Measurements from ENCODE around the gene NOTCH2. TPM values are rescaled to one million over a fixed set of nuclear protein-coding genes. Genes with fewer than 3 reads are reported as not detected.
A peak's percentile ranks its signal among the peaks of the same experiment; 100 is the strongest.

The NOTCH2 gene
- polyA plus RNA-seq, 3 donors: 142 to 169 (median 168) TPM

GRCh38 chr1:119870917-119871596 is 198.4 kb downstream of the NOTCH2 start:
- peak in 10 of 11 donors; percentile 57 to 77 (median 66) for DNase-seq (ENCODE audit: extremely low read depth in 1 of 11, low read depth in 9 of 11, low spot score in 4 of 11)

DNA sequence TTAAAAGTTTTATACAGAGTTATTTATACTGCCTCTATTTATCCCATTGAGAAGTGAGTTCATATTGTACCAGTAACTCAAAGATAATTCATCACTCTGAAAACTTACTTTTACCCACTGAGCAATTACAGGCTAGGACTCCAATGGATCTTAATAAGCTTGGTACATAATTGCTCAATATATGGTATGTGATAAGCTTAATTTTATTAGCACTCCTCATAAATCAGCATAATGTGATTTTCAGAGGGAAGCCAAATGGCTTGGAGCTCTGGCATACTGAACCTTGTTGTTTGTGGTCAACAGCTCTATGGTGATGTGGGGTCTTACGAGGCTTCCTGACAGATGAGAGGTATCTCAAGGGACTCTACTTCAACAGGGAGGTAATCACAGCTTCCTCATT is 199.5 kb downstream of the NOTCH2 start:
- no peak for DNase-seq (ENCODE audit: extremely low read depth in 1 of 11, low read depth in 9 of 11, low spot score in 4 of 11)

GRCh38 chr1:119868176-119868575 is 201.3 kb downstream of the NOTCH2 start:
- DNase-seq (ENCODE audit: extremely low read depth in 1 of 11, low read depth in 9 of 11, low spot score in 4 of 11): no peak

DNA sequence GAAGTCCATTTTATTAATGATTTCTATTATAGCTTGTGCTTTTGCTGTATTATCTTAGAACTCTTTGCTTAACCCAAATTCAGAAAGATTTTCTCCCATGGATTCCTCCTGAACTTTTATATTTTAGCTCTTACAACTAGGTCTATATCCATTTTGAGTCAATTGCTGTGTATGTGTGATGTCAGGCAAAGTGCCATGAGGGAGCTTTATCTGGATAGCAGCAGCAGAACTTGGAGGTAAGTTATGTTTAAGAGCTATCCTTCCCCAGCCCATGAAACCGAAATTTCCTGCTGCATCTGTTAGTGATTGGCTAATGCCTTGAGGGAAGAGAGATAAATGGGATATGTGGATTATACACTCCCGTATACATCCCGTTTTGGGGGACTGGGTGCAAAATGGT is 203.0 kb downstream of the NOTCH2 start:
- no peak for DNase-seq (ENCODE audit: extremely low read depth in 1 of 11, low read depth in 9 of 11, low spot score in 4 of 11)

GRCh38 chr1:119865627-119866026 is 203.8 kb downstream of the NOTCH2 start:
- no peak for DNase-seq (ENCODE audit: extremely low read depth in 1 of 11, low read depth in 9 of 11, low spot score in 4 of 11)

GRCh38 chr1:119862276-119862675 is 207.2 kb downstream of the NOTCH2 start:
- DNase-seq (ENCODE audit: extremely low read depth in 1 of 11, low read depth in 9 of 11, low spot score in 4 of 11): no peak

Other genes starting within 250 kb of the NOTCH2 start
- not detected for gene ADAM30, start 173.1 kb downstream of the NOTCH2 start, polyA plus RNA-seq (ENCODE audit: insufficient read length in 3 of 3)
- gene SEC22B, start 106.9 kb upstream of the NOTCH2 start, polyA plus RNA-seq (ENCODE audit: insufficient read length in 3 of 3): 10 to 100 TPM; 35.9 to 44.9 (median 41.4) TPM